NT2/D1 (cell line): Measurements from ENCODE around the gene GRHL3.

ENCODE experiments used
- SUZ12 ChIP-seq: IDR thresholded peaks from 2 replicates; pipeline ENCODE4 v1.6.1; 2011; ENCODE audit not compliant: insufficient read length, insufficient read depth; ENCODE audit errors: extremely low read depth
- YY1 ChIP-seq: IDR thresholded peaks from 2 replicates; pipeline ENCODE4 v1.6.1; 2011; ENCODE audit not compliant: insufficient read length, insufficient read depth
- ZNF274 ChIP-seq: IDR thresholded peaks from 2 replicates; pipeline ENCODE4 v1.6.1; 2011; ENCODE audit warnings: mild to moderate bottlenecking, low read depth, low read length

GRCh38 chr1:24316645-24317044 is 2.5 kb upstream of the GRHL3 start:
- no peak for TF ChIP-seq SUZ12
- no peak for TF ChIP-seq ZNF274
- TF ChIP-seq YY1, result no peak
